ENCODE data around the gene KLHL25. TPM values are rescaled to one million over a fixed set of nuclear protein-coding genes. Genes with fewer than 3 reads are reported as not detected.

The KLHL25 gene
- total RNA-seq, 1 experiment from 2014 or later, result 18.4 TPM

DNA sequence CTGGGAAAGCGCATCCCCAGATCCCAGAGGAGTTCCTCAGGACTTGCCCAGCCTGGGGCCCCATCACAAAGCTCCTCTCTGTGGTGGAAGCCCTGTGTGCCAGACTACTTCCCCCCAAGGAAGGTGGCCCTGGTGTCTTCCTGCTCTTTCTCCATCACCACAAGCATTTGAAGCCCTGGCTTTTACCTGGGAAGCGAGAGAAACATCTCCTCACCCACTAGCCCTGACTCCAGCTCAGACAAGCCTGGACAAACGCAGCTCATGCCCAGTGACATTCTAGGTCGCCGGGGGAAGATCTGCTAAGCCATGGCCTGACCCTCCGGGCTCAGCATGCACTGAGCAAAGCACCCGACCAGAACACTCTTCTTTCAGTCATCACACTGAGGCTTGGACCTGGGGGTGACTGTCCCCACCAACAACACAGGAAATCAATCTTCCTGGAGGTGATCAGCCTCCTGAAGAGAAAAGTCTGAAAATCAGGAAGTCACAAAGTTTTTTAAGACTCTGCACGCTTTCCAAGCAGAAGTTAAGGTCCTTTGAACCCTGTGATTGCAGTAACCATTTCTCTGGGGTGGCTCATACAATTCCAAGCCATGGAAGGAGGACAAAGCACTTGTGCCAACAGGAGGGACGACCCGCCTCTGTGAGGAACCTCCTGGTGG lies 40.8 kb downstream of the KLHL25 start:
- H3T11ph ChIP-seq (ENCODE audit: low read length), result no peak overlapping the region
- no peaks in the 10 kb centered on the region for H3K79me2 ChIP-seq (ENCODE audit: insufficient read depth, low read length)
- Mint-ChIP-seq H3K4me1 (peaks cover 44 to 49% of the 10 kb centered on the region in 2 experiments), H3K27ac (peak overlapping the region in 2 of 3 experiments; percentile 73 to 80; a peak in 3 of 7 replicates), H3K36me3 (ENCODE audit: insufficient read depth in 1 of 3, low read depth in 3 of 3) (peaks cover 15 to 44% (median 32%) of the 10 kb centered on the region in 3 experiments; a peak in 6 of 7 replicates), H3K4me3 (no peak overlapping the region), H3K27me3 (ENCODE audit: low read depth) (no peaks in the 10 kb centered on the region; the same call in 1 of the 2 replicates), H3K9me3 (no peaks in the 10 kb centered on the region)
- no peak overlapping the region for H3K14ac ChIP-seq (ENCODE audit: insufficient read depth, low read length)
- H3K27ac ChIP-seq (ENCODE audit: insufficient read length, low read depth, low read length), result no peak overlapping the region
- TF ChIP-seq, protein P1, sequence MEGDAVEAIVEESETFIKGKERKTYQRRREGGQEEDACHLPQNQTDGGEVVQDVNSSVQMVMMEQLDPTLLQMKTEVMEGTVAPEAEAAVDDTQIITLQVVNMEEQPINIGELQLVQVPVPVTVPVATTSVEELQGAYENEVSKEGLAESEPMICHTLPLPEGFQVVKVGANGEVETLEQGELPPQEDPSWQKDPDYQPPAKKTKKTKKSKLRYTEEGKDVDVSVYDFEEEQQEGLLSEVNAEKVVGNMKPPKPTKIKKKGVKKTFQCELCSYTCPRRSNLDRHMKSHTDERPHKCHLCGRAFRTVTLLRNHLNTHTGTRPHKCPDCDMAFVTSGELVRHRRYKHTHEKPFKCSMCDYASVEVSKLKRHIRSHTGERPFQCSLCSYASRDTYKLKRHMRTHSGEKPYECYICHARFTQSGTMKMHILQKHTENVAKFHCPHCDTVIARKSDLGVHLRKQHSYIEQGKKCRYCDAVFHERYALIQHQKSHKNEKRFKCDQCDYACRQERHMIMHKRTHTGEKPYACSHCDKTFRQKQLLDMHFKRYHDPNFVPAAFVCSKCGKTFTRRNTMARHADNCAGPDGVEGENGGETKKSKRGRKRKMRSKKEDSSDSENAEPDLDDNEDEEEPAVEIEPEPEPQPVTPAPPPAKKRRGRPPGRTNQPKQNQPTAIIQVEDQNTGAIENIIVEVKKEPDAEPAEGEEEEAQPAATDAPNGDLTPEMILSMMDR (conservative IDR thresholded peaks at IDR 0.05), result no peak
- H2BK20ac ChIP-seq (ENCODE audit: low read depth, low read length, poor library complexity, severe bottlenecking), result no peak overlapping the region
- H2AK5ac ChIP-seq (ENCODE audit: insufficient read length, low read length), result no peak overlapping the region
- H3K23ac ChIP-seq (ENCODE audit: insufficient read length, low read depth, low read length), result no peak overlapping the region
- H3K56ac ChIP-seq (ENCODE audit: insufficient read length, low read depth, low read length), result no peak overlapping the region
- no peak overlapping the region for H3K4ac ChIP-seq (ENCODE audit: low read depth, low read length)
- no peaks in the 10 kb centered on the region for H3K79me1 ChIP-seq (ENCODE audit: insufficient read depth, low read depth, low read length, poor library complexity, severe bottlenecking)
- H2BK5ac ChIP-seq (ENCODE audit: insufficient read length, low read length), result no peak overlapping the region
- no peak overlapping the region for H2BK120ac ChIP-seq (ENCODE audit: low read depth, low read length, poor library complexity, severe bottlenecking)
- no peaks in the 10 kb centered on the region for H4K20me1 ChIP-seq (ENCODE audit: control insufficient read depth, insufficient read depth, insufficient read length)
- no peaks in the 10 kb centered on the region for H3K27me3 ChIP-seq (ENCODE audit: insufficient read depth, low read length)
- WGBS (ENCODE audit: extremely low coverage, insufficient read length, low lambda C conversion rate), result no CpG with 5 or more reads among the region's 10 CpGs
- H2BK15ac ChIP-seq (ENCODE audit: low read depth, low read length), result no peak overlapping the region
- H3K18ac ChIP-seq (ENCODE audit: insufficient read length, low read depth, low read length), result no peak overlapping the region
- H3K23me2 ChIP-seq (ENCODE audit: insufficient read length, low read depth, low read length, poor library complexity, severe bottlenecking), result peaks cover 4% of the 10 kb centered on the region
- no peak overlapping the region for H4K8ac ChIP-seq (replicated peaks; ENCODE audit: insufficient read length, low read depth, low read length)
- no peak overlapping the region for H3K9ac ChIP-seq (ENCODE audit: extremely low read depth, insufficient read length, low read length)
- H2BK12ac ChIP-seq (ENCODE audit: insufficient read length, low read depth, low read length), result no peak overlapping the region
- no peak overlapping the region for H4K5ac ChIP-seq (ENCODE audit: insufficient read length, low read depth, low read length)
- H3K4me2 ChIP-seq (ENCODE audit: insufficient read depth, insufficient read length, low read length), result no peak overlapping the region
- H2AFZ ChIP-seq (ENCODE audit: low read length), result no peak overlapping the region
- DNase-seq, result peak; percentile 20
- no peak overlapping the region for H4K91ac ChIP-seq (ENCODE audit: insufficient read length, low read depth, low read length)
- H3K4me1 ChIP-seq (ENCODE audit: insufficient read depth, low read length), result peaks cover 5% of the 10 kb centered on the region; the same call in 1 of the 2 replicates
- H3K9me3 ChIP-seq (ENCODE audit: control insufficient read depth, low read depth, low read length), result no peaks in the 10 kb centered on the region
